ENCODE data around the gene WEE1.

- no peak for TF ChIP-seq POLR2A (IDR thresholded peaks at IDR 0.05)
- no peak for TF ChIP-seq CTCF (IDR thresholded peaks at IDR 0.05)
Observed at GRCh38 chr11:9624448-9624847, 51.0 kb downstream of the WEE1 start.

All from sigmoid colon (tissue), 3 donors.